ENCODE measurements around the gene IQGAP2.

Gene IQGAP2

DNA sequence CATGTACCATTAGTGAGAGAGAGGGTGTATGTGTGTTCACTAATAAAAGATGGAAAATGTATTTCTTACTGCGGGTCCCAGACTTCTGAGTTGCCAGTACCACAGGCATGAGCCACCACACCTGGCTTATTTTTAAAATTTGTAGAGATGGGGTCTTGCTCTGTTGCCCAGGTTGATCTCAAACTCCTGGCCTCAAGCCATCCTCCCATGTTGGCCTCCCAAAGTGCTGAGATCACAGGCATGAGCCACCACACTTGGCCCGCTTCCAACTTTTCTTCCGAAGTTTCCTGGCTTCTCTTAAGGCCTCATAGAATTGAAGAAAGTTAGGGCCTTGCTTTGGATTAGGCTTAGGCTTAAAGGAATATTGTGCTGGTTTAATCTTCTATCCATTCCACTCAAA lies 260.5 kb downstream of the IQGAP2 start:
- no peaks in the 10 kb centered on the region for H3K4me1 ChIP-seq (ENCODE audit: control insufficient read depth, insufficient read depth, low read length)
- no peaks in the 10 kb centered on the region for H3K27me3 ChIP-seq (ENCODE audit: control insufficient read depth in 1 of 2, insufficient read depth in 2 of 2, low read length in 2 of 2)
- no peak overlapping the region for H3K27ac ChIP-seq (ENCODE audit: low read length)
- no peak overlapping the region for H3K9ac ChIP-seq (ENCODE audit: low read length in 2 of 2)
- H3K9me3 ChIP-seq (ENCODE audit: control insufficient read depth in 2 of 2, low read length in 2 of 2), result no peaks in the 10 kb centered on the region
- H3K36me3 ChIP-seq (ENCODE audit: control insufficient read depth in 2 of 2, insufficient read depth in 2 of 2, low read length in 2 of 2), result no peaks in the 10 kb centered on the region
- H3K4me3 ChIP-seq (ENCODE audit: low read length in 2 of 2), result no peak overlapping the region

DNA sequence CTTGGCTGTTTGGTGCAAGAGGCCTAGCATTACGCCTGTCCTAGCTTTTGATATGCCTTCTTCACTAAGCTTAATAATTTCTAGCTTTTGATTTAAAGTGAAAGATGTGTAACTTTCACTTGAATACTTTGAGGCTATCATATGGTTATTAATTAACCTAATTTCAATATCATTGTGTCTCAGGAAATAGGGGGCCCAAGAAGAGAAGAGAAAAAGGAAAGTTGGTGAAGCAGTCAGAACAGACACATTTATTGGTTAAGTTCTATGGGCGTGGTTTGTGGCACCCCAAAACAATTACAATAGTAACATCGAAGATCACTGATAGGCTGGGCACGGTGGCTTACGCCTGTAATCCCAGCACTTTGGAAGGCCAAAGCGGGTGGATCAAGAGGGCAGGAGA lies 261.0 kb downstream of the IQGAP2 start:
- no peaks in the 10 kb centered on the region for H3K36me3 ChIP-seq (ENCODE audit: control insufficient read depth in 2 of 2, insufficient read depth in 2 of 2, low read length in 2 of 2)
- no peaks in the 10 kb centered on the region for H3K27me3 ChIP-seq (ENCODE audit: control insufficient read depth in 1 of 2, insufficient read depth in 2 of 2, low read length in 2 of 2)
- H3K9me3 ChIP-seq (ENCODE audit: control insufficient read depth in 2 of 2, low read length in 2 of 2), result no peaks in the 10 kb centered on the region
- no peaks in the 10 kb centered on the region for H3K4me1 ChIP-seq (ENCODE audit: control insufficient read depth, insufficient read depth, low read length)
- H3K4me3 ChIP-seq (ENCODE audit: low read length in 2 of 2), result no peak overlapping the region
- no peak overlapping the region for H3K27ac ChIP-seq (ENCODE audit: low read length)
- no peak overlapping the region for H3K9ac ChIP-seq (ENCODE audit: low read length in 2 of 2)

DNA sequence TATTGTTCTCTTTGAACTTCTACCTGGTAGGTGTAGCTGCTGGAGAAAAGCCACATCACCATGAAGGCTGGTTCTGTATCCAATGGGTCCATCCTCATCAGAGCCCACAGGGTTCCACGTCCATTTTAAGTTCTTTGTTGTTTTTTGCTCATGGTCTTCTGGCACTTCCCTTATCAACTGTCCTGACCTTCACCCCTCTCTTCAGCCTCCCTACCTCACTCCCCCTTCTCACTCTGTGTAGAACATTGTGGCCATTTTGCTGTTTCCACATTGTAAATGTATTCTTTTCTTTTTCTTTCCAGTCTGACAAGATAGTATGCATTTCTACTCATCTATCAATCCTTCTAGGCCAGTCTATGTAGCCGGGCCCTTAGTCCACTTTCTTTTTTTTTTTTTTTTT lies 264.4 kb downstream of the IQGAP2 start:
- H3K4me1 ChIP-seq (ENCODE audit: control insufficient read depth, insufficient read depth, low read length), result no peaks in the 10 kb centered on the region
- no peaks in the 10 kb centered on the region for H3K27me3 ChIP-seq (ENCODE audit: control insufficient read depth in 1 of 2, insufficient read depth in 2 of 2, low read length in 2 of 2)
- no peak overlapping the region for H3K4me3 ChIP-seq (ENCODE audit: low read length in 2 of 2)
- H3K27ac ChIP-seq (ENCODE audit: low read length), result no peak overlapping the region
- no peaks in the 10 kb centered on the region for H3K36me3 ChIP-seq (ENCODE audit: control insufficient read depth in 2 of 2, insufficient read depth in 2 of 2, low read length in 2 of 2)
- no peak overlapping the region for H3K9ac ChIP-seq (ENCODE audit: low read length in 2 of 2)
- no peaks in the 10 kb centered on the region for H3K9me3 ChIP-seq (ENCODE audit: control insufficient read depth in 2 of 2, low read length in 2 of 2)

DNA sequence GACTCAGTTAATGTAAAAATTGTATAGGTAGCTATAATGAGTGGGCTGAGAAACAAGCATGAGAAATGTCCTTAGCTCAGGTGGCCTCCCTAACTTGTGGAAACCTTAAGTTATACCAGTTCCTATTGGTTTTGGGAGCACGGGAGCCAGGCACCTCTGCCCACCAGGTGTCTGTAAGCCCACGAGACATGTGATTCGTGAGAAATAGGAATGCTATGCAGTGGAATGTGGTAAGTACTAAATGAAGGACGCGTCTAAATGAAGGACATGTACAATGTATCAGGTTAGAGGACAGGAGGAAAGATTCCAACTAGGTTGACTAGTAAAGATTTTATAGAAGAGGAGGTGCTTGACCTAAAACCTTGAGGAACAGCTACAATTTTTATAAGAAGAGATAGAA lies 266.2 kb downstream of the IQGAP2 start:
- no peaks in the 10 kb centered on the region for H3K9me3 ChIP-seq (ENCODE audit: control insufficient read depth in 2 of 2, low read length in 2 of 2)
- H3K9ac ChIP-seq (ENCODE audit: low read length in 2 of 2), result no peak overlapping the region
- H3K36me3 ChIP-seq (ENCODE audit: control insufficient read depth in 2 of 2, insufficient read depth in 2 of 2, low read length in 2 of 2), result no peaks in the 10 kb centered on the region
- H3K27me3 ChIP-seq (ENCODE audit: control insufficient read depth in 1 of 2, insufficient read depth in 2 of 2, low read length in 2 of 2), result no peaks in the 10 kb centered on the region
- no peak overlapping the region for H3K4me3 ChIP-seq (ENCODE audit: low read length in 2 of 2)
- H3K27ac ChIP-seq (ENCODE audit: low read length), result no peak overlapping the region
- H3K4me1 ChIP-seq (ENCODE audit: control insufficient read depth, insufficient read depth, low read length), result no peaks in the 10 kb centered on the region

DNA sequence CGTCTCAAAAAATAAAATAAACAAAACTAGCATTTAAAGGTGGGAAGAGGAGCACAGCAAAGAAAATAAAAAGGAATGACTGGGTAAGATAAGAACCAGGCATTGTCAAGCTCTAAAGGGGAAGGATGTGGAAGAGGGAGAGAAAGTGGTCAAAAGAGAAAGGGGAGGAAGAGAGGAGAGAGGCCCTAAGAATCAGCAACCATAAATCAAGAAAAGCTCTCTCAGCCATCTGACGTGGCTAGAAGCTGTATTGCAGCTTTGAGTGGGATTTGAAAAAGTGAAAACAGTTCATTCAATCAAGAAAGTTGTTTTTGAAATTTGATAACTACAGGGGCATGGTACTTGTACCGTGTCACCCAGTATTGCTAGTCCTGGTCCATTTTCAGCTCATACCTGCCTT lies 267.4 kb downstream of the IQGAP2 start:
- Histone ChIP-seq H3K9me3 (ENCODE audit: control insufficient read depth in 2 of 2, low read length in 2 of 2) (no peaks in the 10 kb centered on the region), H3K4me3 (ENCODE audit: low read length in 2 of 2) (no peak overlapping the region), H3K27ac (ENCODE audit: low read length) (no peak overlapping the region), H3K27me3 (ENCODE audit: control insufficient read depth in 1 of 2, insufficient read depth in 2 of 2, low read length in 2 of 2) (no peaks in the 10 kb centered on the region), H3K4me1 (ENCODE audit: control insufficient read depth, insufficient read depth, low read length) (no peaks in the 10 kb centered on the region), H3K36me3 (ENCODE audit: control insufficient read depth in 2 of 2, insufficient read depth in 2 of 2, low read length in 2 of 2) (no peaks in the 10 kb centered on the region), H3K9ac (ENCODE audit: low read length in 2 of 2) (no peak overlapping the region)

- H3K36me3 ChIP-seq (ENCODE audit: control insufficient read depth in 2 of 2, insufficient read depth in 2 of 2, low read length in 2 of 2), result no peaks in the 10 kb centered on the region
- no peaks in the 10 kb centered on the region for H3K27me3 ChIP-seq (ENCODE audit: control insufficient read depth in 1 of 2, insufficient read depth in 2 of 2, low read length in 2 of 2)
- H3K4me3 ChIP-seq (ENCODE audit: low read length in 2 of 2), result no peak overlapping the region
- no peaks in the 10 kb centered on the region for H3K4me1 ChIP-seq (ENCODE audit: control insufficient read depth, insufficient read depth, low read length)
- H3K9ac ChIP-seq (ENCODE audit: low read length in 2 of 2), result no peak overlapping the region
- H3K9me3 ChIP-seq (ENCODE audit: control insufficient read depth in 2 of 2, low read length in 2 of 2), result no peaks in the 10 kb centered on the region
- H3K27ac ChIP-seq (ENCODE audit: low read length), result no peak overlapping the region
Measured at GRCh38 chr5:76672242-76672641, 269.2 kb downstream of the IQGAP2 start.

DNA sequence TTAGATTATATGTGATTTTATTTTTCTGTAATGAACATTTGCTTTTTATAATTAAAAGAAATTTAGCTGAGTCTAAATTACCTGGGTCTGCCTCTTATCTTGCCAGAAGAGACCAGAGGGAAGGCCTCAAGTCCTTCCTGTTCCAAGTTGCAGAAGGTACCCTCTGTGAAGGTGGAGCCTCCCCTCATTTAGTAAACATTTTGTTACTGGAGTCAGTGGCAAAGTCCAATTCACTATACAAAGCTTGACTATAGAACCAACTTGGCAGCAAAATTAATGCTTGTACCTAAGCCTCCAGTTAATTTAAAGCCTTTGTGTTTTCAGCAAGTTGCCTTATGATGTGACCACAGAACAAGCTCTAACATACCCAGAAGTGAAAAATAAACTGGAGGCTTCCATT lies 270.0 kb downstream of the IQGAP2 start:
- no peaks in the 10 kb centered on the region for H3K36me3 ChIP-seq (ENCODE audit: control insufficient read depth in 2 of 2, insufficient read depth in 2 of 2, low read length in 2 of 2)
- no peaks in the 10 kb centered on the region for H3K27me3 ChIP-seq (ENCODE audit: control insufficient read depth in 1 of 2, insufficient read depth in 2 of 2, low read length in 2 of 2)
- H3K4me3 ChIP-seq (ENCODE audit: low read length in 2 of 2), result no peak overlapping the region
- no peak overlapping the region for H3K27ac ChIP-seq (ENCODE audit: low read length)
- H3K9ac ChIP-seq (ENCODE audit: low read length in 2 of 2), result no peak overlapping the region
- no peaks in the 10 kb centered on the region for H3K9me3 ChIP-seq (ENCODE audit: control insufficient read depth in 2 of 2, low read length in 2 of 2)
- H3K4me1 ChIP-seq (ENCODE audit: control insufficient read depth, insufficient read depth, low read length), result no peaks in the 10 kb centered on the region

GRCh38 chr5:76674330-76675066 lies 271.4 kb downstream of the IQGAP2 start:
- H3K27ac ChIP-seq (ENCODE audit: low read length), result no peak overlapping the region
- no peaks in the 10 kb centered on the region for H3K27me3 ChIP-seq (ENCODE audit: control insufficient read depth in 1 of 2, insufficient read depth in 2 of 2, low read length in 2 of 2)
- H3K4me3 ChIP-seq (ENCODE audit: low read length in 2 of 2), result no peak overlapping the region

GRCh38 chr5:76675364-76675763 lies 272.3 kb downstream of the IQGAP2 start:
- no peak overlapping the region for H3K4me3 ChIP-seq (ENCODE audit: low read length in 2 of 2)
- H3K36me3 ChIP-seq (ENCODE audit: control insufficient read depth in 2 of 2, insufficient read depth in 2 of 2, low read length in 2 of 2), result no peaks in the 10 kb centered on the region
- no peaks in the 10 kb centered on the region for H3K4me1 ChIP-seq (ENCODE audit: control insufficient read depth, insufficient read depth, low read length)
- H3K9ac ChIP-seq (ENCODE audit: low read length in 2 of 2), result no peak overlapping the region
- H3K27ac ChIP-seq (ENCODE audit: low read length), result no peak overlapping the region
- H3K9me3 ChIP-seq (ENCODE audit: control insufficient read depth in 2 of 2, low read length in 2 of 2), result no peaks in the 10 kb centered on the region
- H3K27me3 ChIP-seq (ENCODE audit: control insufficient read depth in 1 of 2, insufficient read depth in 2 of 2, low read length in 2 of 2), result no peaks in the 10 kb centered on the region

More at GRCh38 chr5:76674330-76675066, 271.4 kb downstream of the IQGAP2 start:
- no peaks in the 10 kb centered on the region for H3K9me3 ChIP-seq (ENCODE audit: control insufficient read depth in 2 of 2, low read length in 2 of 2)
- no peaks in the 10 kb centered on the region for H3K36me3 ChIP-seq (ENCODE audit: control insufficient read depth in 2 of 2, insufficient read depth in 2 of 2, low read length in 2 of 2)
- H3K9ac ChIP-seq (ENCODE audit: low read length in 2 of 2), result no peak overlapping the region
- no peaks in the 10 kb centered on the region for H3K4me1 ChIP-seq (ENCODE audit: control insufficient read depth, insufficient read depth, low read length)

DNA sequence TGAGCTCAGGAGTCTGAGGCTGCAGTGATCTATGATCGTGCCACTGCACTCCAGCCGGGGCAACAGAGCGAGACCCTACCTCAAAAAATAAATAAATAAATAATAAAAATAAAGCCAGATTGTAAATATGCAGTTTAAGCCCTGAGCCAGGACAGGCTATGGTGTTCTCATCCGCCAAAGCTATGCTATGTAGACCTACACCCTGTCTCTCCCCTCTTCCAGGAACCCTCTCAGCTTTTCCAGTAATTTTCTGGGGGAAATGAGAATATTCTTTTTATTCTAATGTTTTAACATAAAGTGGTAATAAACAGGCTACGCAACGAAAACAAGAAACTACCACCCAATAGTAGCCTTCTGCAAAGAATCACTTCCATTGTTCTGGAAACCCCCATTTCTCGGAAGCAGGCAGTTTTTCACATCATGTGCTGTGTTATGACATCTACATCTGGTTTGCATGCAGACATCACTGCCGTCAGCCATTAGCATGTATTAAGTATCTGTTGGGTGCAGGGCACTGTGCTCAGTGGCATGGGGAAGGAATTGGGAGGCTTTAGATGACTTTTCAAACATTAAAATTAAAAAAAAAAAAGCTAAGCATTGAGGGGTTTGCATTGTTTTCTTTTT lies 274.9 kb downstream of the IQGAP2 start:
- Histone ChIP-seq H3K4me1 (ENCODE audit: control insufficient read depth, insufficient read depth, low read length) (no peaks in the 10 kb centered on the region), H3K27ac (ENCODE audit: low read length) (no peak overlapping the region), H3K9me3 (ENCODE audit: control insufficient read depth in 2 of 2, low read length in 2 of 2) (no peaks in the 10 kb centered on the region)

DNA sequence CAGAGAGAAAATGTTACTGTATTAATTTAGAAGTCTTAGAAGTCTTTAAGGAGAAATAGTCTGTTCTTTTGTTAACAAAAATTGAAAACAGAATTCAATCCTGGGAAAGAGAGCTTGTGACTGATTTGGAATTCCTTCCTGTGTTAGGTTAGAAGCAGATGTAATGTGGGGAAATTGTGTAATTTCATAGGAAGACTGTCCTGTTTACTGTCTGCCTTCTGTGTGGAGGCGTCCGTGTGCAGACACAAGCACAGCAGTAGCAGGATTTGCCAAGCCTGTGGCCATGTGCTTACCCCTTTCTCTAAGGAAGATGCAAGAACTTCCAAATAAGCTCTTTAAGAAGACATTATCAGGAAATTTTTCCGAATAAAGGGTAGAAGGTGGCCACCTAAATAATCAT lies 276.1 kb downstream of the IQGAP2 start:
- Histone ChIP-seq H3K9me3 (ENCODE audit: control insufficient read depth in 2 of 2, low read length in 2 of 2) (no peaks in the 10 kb centered on the region), H3K4me3 (ENCODE audit: low read length in 2 of 2) (no peak overlapping the region), H3K36me3 (ENCODE audit: control insufficient read depth in 2 of 2, insufficient read depth in 2 of 2, low read length in 2 of 2) (no peaks in the 10 kb centered on the region), H3K27ac (ENCODE audit: low read length) (no peak overlapping the region), H3K4me1 (ENCODE audit: control insufficient read depth, insufficient read depth, low read length) (no peaks in the 10 kb centered on the region), H3K27me3 (ENCODE audit: control insufficient read depth in 1 of 2, insufficient read depth in 2 of 2, low read length in 2 of 2) (no peaks in the 10 kb centered on the region), H3K9ac (ENCODE audit: low read length in 2 of 2) (no peak overlapping the region)

More for the DNA sequence above, 274.9 kb downstream of the IQGAP2 start:
- no peaks in the 10 kb centered on the region for H3K36me3 ChIP-seq (ENCODE audit: control insufficient read depth in 2 of 2, insufficient read depth in 2 of 2, low read length in 2 of 2)
- H3K9ac ChIP-seq (ENCODE audit: low read length in 2 of 2), result no peak overlapping the region
- H3K4me3 ChIP-seq (ENCODE audit: low read length in 2 of 2), result no peak overlapping the region
- no peaks in the 10 kb centered on the region for H3K27me3 ChIP-seq (ENCODE audit: control insufficient read depth in 1 of 2, insufficient read depth in 2 of 2, low read length in 2 of 2)

Data from stomach smooth muscle (tissue), 2 donors.